Stimulated activated CD4-positive, alpha-beta T cell treated with anti-CD3 and anti-CD28 coated beads, Interleukin-4, amount 100 ng/mL, for 24 hours (primary cell): Measurements from ENCODE around the gene PRDM7.
A peak's percentile ranks its signal among the peaks of the same experiment; 100 is the strongest.

Source experiments
- DNase-seq: peaks from one replicate; pipeline ENCODE4 v3.0.0-alpha.2; 2020

Gene PRDM7

GRCh38 chr16:90033387-90033786, 43.7 kb downstream of the PRDM7 start:
- no peak for DNase-seq

- no peak for DNase-seq
These were observed 44.3 kb downstream of the PRDM7 start for GRCh38 chr16:90032674-90033331.

GRCh38 chr16:90031931-90032673, 45.0 kb downstream of the PRDM7 start:
- DNase-seq = no peak

GRCh38 chr16:90031186-90031930, 45.8 kb downstream of the PRDM7 start:
- DNase-seq = no peak

- no peak for DNase-seq
These were observed 48.1 kb downstream of the PRDM7 start for GRCh38 chr16:90028985-90029384.

GRCh38 chr16:90027611-90028010, 49.5 kb downstream of the PRDM7 start:
- DNase-seq = no peak

- DNase-seq = no peak
These were observed 51.0 kb downstream of the PRDM7 start for GRCh38 chr16:90026135-90026534.

GRCh38 chr16:90023078-90023447, 54.1 kb downstream of the PRDM7 start:
- DNase-seq = no peak

GRCh38 chr16:90022209-90023077, 54.7 kb downstream of the PRDM7 start:
- DNase-seq = peak; percentile 81

- DNase-seq = no peak
These were observed 56.2 kb downstream of the PRDM7 start for GRCh38 chr16:90020838-90021382.

GRCh38 chr16:90020260-90020837, 56.8 kb downstream of the PRDM7 start:
- no peak for DNase-seq

- peak; percentile 38 for DNase-seq
These were observed 57.4 kb downstream of the PRDM7 start for GRCh38 chr16:90019543-90020259.

GRCh38 chr16:90018652-90019542, 58.2 kb downstream of the PRDM7 start, which contains the start of gene DBNDD1:
TSS of gene DBNDD1 (minus strand) at chr16:90019456. CDS start at chr16:90019341, 115 bp downstream.
- no peak for DNase-seq

GRCh38 chr16:90018297-90018651, 58.9 kb downstream of the PRDM7 start:
- no peak for DNase-seq

- DNase-seq = no peak
These were observed 60.7 kb downstream of the PRDM7 start for GRCh38 chr16:90016339-90016950.

GRCh38 chr16:90015586-90016338, 61.4 kb downstream of the PRDM7 start:
- DNase-seq = no peak

GRCh38 chr16:90012991-90013745, 64.0 kb downstream of the PRDM7 start:
- DNase-seq = no peak

GRCh38 chr16:90011908-90012501, 65.1 kb downstream of the PRDM7 start:
- DNase-seq = no peak
